GM12864 (cell line): ENCODE data around the gene RUBCNL.

Experiments
- DNase-seq: peaks from one replicate; pipeline ENCODE4 v3.0.0-alpha.2; 2011; ENCODE audit warnings: low read depth
- H3K4me3 ChIP-seq: 2 replicates; pipeline ENCODE4 v1.5.1; 2011; ENCODE audit warnings: mild to moderate bottlenecking, low read depth, low read length, control low read depth
- CTCF ChIP-seq: IDR thresholded peaks from 2 replicates; pipeline ENCODE4 v1.5.1; 2011; ENCODE audit warnings: low read depth, mild to moderate bottlenecking, moderate library complexity, low read length, control low read depth, inconsistent platforms; ENCODE audit errors: missing control alignments

Gene RUBCNL

GRCh38 chr13:46361276-46361934 is 25.6 kb downstream of the RUBCNL start:
- DNase-seq, result no peak
- H3K4me3 ChIP-seq, result no peak overlapping the region
- TF ChIP-seq CTCF, result no peak

GRCh38 chr13:46360604-46361003 is 26.4 kb downstream of the RUBCNL start:
- no peak overlapping the region for H3K4me3 ChIP-seq
- TF ChIP-seq CTCF, result no peak

GRCh38 chr13:46359714-46360113 is 27.3 kb downstream of the RUBCNL start:
- no peak overlapping the region for H3K4me3 ChIP-seq
- TF ChIP-seq CTCF, result no peak
- DNase-seq, result no peak

More at GRCh38 chr13:46360604-46361003, 26.4 kb downstream of the RUBCNL start:
- DNase-seq, result no peak

- DNase-seq, result no peak
- no peak for TF ChIP-seq CTCF
- H3K4me3 ChIP-seq, result no peak overlapping the region
Observed at GRCh38 chr13:46355901-46356590, 31.0 kb downstream of the RUBCNL start.

- TF ChIP-seq CTCF, result no peak
- H3K4me3 ChIP-seq, result no peak overlapping the region
- DNase-seq, result no peak
Observed at GRCh38 chr13:46355088-46355468, 32.0 kb downstream of the RUBCNL start.

- TF ChIP-seq CTCF, result no peak
- no peak overlapping the region for H3K4me3 ChIP-seq
- no peak for DNase-seq
Observed at GRCh38 chr13:46354156-46355087, 32.6 kb downstream of the RUBCNL start.
